Upper lobe of right lung (tissue), 1 donor: ENCODE data around the gene SLIT2. TPM values are rescaled to one million over a fixed set of nuclear protein-coding genes. Genes with fewer than 3 reads are reported as not detected.
A peak's percentile ranks its signal among the peaks of the same experiment; 100 is the strongest.

Source experiments
- ATAC-seq: fragments of 200-7000 bp; cut with Tn5 transposase; one replicate; pipeline ENCODE4 v1.9.1; 2020; ENCODE audit warnings: mild to moderate bottlenecking, moderate library complexity
- DNase-seq: peaks from one replicate; pipeline ENCODE4 v3.0.0-alpha.2; 2020
- H3K27ac ChIP-seq: fragments of 200-600 bp; one replicate; pipeline ENCODE4 v1.8.0; 2022
- H3K27me3 ChIP-seq: fragments of 200-600 bp; one replicate; pipeline ENCODE4 v1.8.0; 2022; ENCODE audit warnings: mild to moderate bottlenecking
- H3K36me3 ChIP-seq: fragments of 200-600 bp; one replicate; pipeline ENCODE4 v1.8.0; 2022
- H3K4me1 ChIP-seq: fragments of 200-600 bp; one replicate; pipeline ENCODE4 v1.8.0; 2022
- H3K4me3 ChIP-seq: fragments of 200-600 bp; one replicate; pipeline ENCODE4 v1.8.0; 2022; ENCODE audit warnings: mild to moderate bottlenecking
- H3K9me3 ChIP-seq: fragments of 200-600 bp; one replicate; pipeline ENCODE4 v1.8.0; 2022
- CTCF ChIP-seq: fragments of 200-600 bp; IDR thresholded peaks from one replicate; pipeline ENCODE4 v1.8.0; 2022; ENCODE audit warnings: antibody characterized with exemption
- intact Hi-C: fragments of 100-400 bp; cut with DNase I; formaldehyde crosslinking; loops from one replicate; pipeline ENCODE4 v1.11.0; 2022
- long read RNA-seq: library from polyadenylated mRNA; unstranded; transcript quantifications from one replicate; pipeline ENCODE4 v2.0.0, GENCODE V29; 2021
- total RNA-seq: library from RNA; stranded (reverse); fragmentation: NEBNext Ultra II Directional; extraction: Animal tissue kit (Norgen Biotek cat#: 25700); gene quantifications from one replicate; pipeline ENCODE4 v1.2.1, GENCODE V29; 2021
- donor health status: DM: no; HTN: yes; CAD: no; lungs with severe emphysema.

The SLIT2 gene
- total RNA-seq, result 181 TPM
- long read RNA-seq, partial matches to known transcripts, result 43 of 69 reads
- long read RNA-seq, other reads (novel, unspliced or antisense), result 24 of 69 reads

- Histone ChIP-seq H3K27me3 (peaks cover 33% of the 10 kb centered on the region), H3K4me3 (peak within 1 kb of the TSS; percentile 58), H3K9me3 (no peaks in the 10 kb centered on the region), H3K4me1 (peaks cover 5% of the 10 kb centered on the region), H3K27ac (peak within 1 kb of the TSS; percentile 43), H3K36me3 (no peaks in the 10 kb centered on the region)
- peak; percentile 88 for DNase-seq
- intact Hi-C loops, result no loop called here
- no peak for TF ChIP-seq CTCF
- ATAC-seq, result peak; percentile 93
Observed at GRCh38 chr4:20251796-20252655, at the start of gene SLIT2. Gene SLIT2, plus strand, starts transcription at chr4:20251905. Its CDS starts 1,911 bp downstream, at chr4:20253816.

- H3K4me1 ChIP-seq, result no peaks in the 10 kb centered on the region
- TF ChIP-seq CTCF, result no peak
- no peaks in the 10 kb centered on the region for H3K9me3 ChIP-seq
- no peaks in the 10 kb centered on the region for H3K36me3 ChIP-seq
- DNase-seq (no peak), ATAC-seq (no peak)
- H3K27me3 ChIP-seq, result no peaks in the 10 kb centered on the region
- H3K4me3 ChIP-seq, result no peak overlapping the region
- intact Hi-C loops, result no loop called here
- H3K27ac ChIP-seq, result no peak overlapping the region
Observed at GRCh38 chr4:20203508-20203907, 48.2 kb upstream of the SLIT2 start.

GRCh38 chr4:20217521-20217920, 34.2 kb upstream of the SLIT2 start:
- TF ChIP-seq CTCF, result no peak
- Histone ChIP-seq H3K27me3 (no peaks in the 10 kb centered on the region), H3K36me3 (no peaks in the 10 kb centered on the region), H3K27ac (no peak overlapping the region), H3K4me3 (no peak overlapping the region), H3K4me1 (no peaks in the 10 kb centered on the region), H3K9me3 (no peaks in the 10 kb centered on the region)
- intact Hi-C loops, result no loop called here
- DNase-seq, result no peak
- ATAC-seq, result no peak

GRCh38 chr4:20217951-20218350, 33.8 kb upstream of the SLIT2 start:
- ATAC-seq, result no peak
- H3K36me3 ChIP-seq, result no peaks in the 10 kb centered on the region
- no peaks in the 10 kb centered on the region for H3K4me1 ChIP-seq
- no peaks in the 10 kb centered on the region for H3K27me3 ChIP-seq
- H3K4me3 ChIP-seq, result no peak overlapping the region
- no peak for TF ChIP-seq CTCF
- DNase-seq, result no peak
- intact Hi-C loops, result no loop called here
- no peak overlapping the region for H3K27ac ChIP-seq
- no peaks in the 10 kb centered on the region for H3K9me3 ChIP-seq

- no peak overlapping the region for H3K4me3 ChIP-seq
- TF ChIP-seq CTCF, result no peak
- H3K36me3 ChIP-seq, result no peaks in the 10 kb centered on the region
- H3K9me3 ChIP-seq, result no peaks in the 10 kb centered on the region
- no peaks in the 10 kb centered on the region for H3K4me1 ChIP-seq
- no peak for DNase-seq
- intact Hi-C loops, result no loop called here
- H3K27me3 ChIP-seq, result no peaks in the 10 kb centered on the region
- no peak for ATAC-seq
- H3K27ac ChIP-seq, result no peak overlapping the region
Observed at GRCh38 chr4:20219521-20219920, 32.2 kb upstream of the SLIT2 start.
